Measurements from ENCODE around the gene ADAD2. TPM values are rescaled to one million over a fixed set of nuclear protein-coding genes. Genes with fewer than 3 reads are reported as not detected.

ADAD2 gene
- total RNA-seq, 4 donors from 2014 or later, result 1.1 to 4.2 (median 1.9) TPM; not detected in 1

DNA sequence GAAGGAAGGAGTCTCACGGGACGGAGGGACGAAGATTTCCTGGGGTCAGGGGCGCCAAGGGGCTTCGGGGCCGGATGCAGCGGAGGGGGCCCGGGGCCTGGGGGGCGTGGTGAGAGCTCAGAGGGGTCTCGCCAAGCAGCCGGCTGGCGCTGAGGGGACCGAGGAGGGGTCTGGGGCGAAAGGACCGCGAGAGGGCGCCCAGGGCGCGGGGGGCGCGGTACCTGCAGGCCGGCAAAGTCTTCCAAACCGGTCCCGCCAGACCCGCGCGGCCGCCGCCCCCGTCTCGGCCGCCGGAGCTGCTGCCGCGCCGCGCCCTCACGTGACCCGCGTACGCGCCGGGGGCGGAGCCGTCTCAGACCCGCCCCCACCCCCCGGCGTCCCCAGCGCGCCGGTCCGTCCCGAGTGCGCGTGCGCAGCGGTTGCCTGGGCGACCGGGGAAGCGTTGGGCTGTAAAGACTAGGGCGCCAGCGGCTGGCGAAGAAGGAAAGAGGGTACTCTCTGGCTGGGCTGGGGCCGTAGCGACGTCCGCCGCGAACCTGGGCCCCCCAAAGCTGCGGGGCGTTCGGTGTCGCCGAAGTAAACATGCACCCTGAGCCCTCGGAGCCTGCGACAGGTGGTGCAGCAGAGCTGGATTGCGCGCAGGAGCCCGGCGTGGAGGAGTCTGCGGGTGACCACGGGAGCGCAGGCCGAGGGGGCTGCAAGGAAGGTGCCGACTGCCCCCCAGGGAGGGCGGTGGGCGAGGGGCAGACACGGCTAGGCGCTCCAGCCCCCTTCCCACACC, 45.9 kb upstream of the ADAD2 start, which contains the start of the genes DNAAF1 and HSDL1:
Gene DNAAF1 (plus strand): TSS at position 450 of the 781 bp plus-strand sequence. CDS start 133 bp downstream, at position 583.
Gene HSDL1 (minus strand): TSS at position 319 of the 781 bp plus-strand sequence. CDS start 13,856 bp downstream, outside the sequence.
- no peaks in the 10 kb centered on the region for H3K36me3 ChIP-seq
- H3K27ac ChIP-seq, result peak within 1 kb of the TSS; percentile 76 to 92 (median 85)
- 0 to 1% methylated on average over 10 to 14 of the region's 89 CpGs for WGBS, 2 donors
- peaks cover 0 to 5% (median 0%) of the 10 kb centered on the region in 4 donors for H3K27me3 ChIP-seq
- TF ChIP-seq POLR2A (IDR thresholded peaks at IDR 0.05) (peak in 2 of 4 donors; percentile 19 to 69), CTCF (IDR thresholded peaks at IDR 0.05) (peak in 1 of 6 experiments; percentile 34)
- DNase-seq, result peak; percentile 24
- H3K9me3 ChIP-seq, result no peaks in the 10 kb centered on the region
- peak within 1 kb of the TSS; percentile 73 to 100 (median 82) for H3K4me3 ChIP-seq
- intact Hi-C loops (cut with DNase I), result no loop called here
- peaks cover 0 to 23% (median 14%) of the 10 kb centered on the region in 3 donors for H3K4me1 ChIP-seq

DNA sequence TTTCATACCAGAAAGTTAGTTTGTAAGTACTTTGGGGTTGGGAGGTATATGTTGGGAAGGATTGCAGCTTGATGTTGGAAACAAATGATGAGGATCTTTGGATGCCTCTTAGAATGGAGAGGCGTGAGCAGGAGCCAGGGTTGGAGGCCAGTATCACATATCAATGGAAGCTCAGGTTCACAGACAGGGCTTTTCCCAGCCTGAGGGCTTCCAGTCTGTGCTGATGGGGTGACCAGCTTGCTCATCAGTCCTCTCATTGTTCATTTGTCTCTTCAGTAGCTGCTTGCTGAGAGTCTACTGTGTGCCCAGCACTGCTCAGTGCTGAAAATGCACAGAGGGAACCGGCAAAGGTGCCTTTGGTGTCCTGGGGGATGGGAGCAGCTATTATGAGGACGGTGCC, 40.0 kb upstream of the ADAD2 start:
- H3K4me1 ChIP-seq, result no peaks in the 10 kb centered on the region
- H3K36me3 ChIP-seq, result no peaks in the 10 kb centered on the region
- no peak overlapping the region for H3K27ac ChIP-seq
- peaks cover 0 to 15% (median 0%) of the 10 kb centered on the region in 4 donors for H3K27me3 ChIP-seq
- no peaks in the 10 kb centered on the region for H3K9me3 ChIP-seq
- intact Hi-C loops (cut with DNase I), result no loop called here
- no peak for TF ChIP-seq POLR2A (IDR thresholded peaks at IDR 0.05)
- TF ChIP-seq CTCF (IDR thresholded peaks at IDR 0.05), result no peak
- DNase-seq, result no peak
- no peak overlapping the region for H3K4me3 ChIP-seq
- WGBS, 2 donors, result 68 to 71% methylated on average over 1 to 2 of the region's 3 CpGs

DNA sequence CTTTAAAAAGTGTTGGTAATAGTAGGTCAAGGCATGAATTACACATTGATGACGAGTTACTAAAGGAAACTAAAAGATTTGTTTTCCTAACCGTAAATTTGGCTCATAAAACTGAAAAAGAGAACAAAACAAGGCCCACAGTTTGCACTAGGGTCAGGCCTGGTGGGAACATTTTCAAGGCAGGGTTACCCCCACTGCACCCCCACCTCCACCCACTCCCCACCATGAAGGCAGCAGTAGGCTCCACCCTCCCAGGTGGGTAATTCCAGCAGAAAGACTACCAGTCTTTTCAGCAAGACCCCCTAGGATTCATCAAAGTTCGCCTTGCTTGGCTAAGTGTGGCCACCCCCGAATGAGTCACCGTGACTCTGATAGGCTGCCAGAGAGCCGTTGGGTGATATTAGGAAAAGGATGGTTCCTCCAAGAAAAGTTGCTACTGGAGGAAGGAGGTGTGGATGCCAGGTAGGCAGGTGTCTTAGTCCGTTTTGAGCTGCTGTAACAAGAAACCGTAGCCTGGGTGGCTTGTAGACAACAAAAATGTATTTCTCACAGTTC, 37.2 kb upstream of the ADAD2 start:
- intact Hi-C loops (cut with DNase I), result no loop called here

DNA sequence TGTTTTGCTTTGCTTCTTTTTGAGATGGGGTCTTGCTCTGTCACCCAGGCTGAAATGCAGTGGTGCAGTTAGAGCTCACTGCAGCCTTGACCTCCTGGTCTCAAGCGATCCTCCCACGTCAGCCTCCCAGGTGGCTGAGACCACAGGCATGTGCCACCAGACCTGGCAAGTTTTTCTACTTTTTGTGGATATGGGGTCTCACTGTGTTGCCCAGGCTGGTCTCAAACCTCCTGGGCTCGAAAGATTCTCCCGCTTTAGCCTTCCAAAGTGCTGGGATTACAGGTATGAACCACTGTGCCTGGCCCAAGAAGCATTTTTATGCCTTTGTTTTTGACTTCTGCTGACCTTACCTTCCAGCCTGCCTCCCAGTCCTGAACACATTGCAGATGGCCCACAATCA, 35.7 kb upstream of the ADAD2 start:
- DNase-seq, result no peak
- Histone ChIP-seq H3K27me3 (peaks cover 0 to 35% (median 0%) of the 10 kb centered on the region in 4 donors), H3K9me3 (no peaks in the 10 kb centered on the region), H3K27ac (no peak overlapping the region), H3K36me3 (no peaks in the 10 kb centered on the region), H3K4me1 (no peaks in the 10 kb centered on the region), H3K4me3 (no peak overlapping the region)
- intact Hi-C loops (cut with DNase I), result no loop called here
- TF ChIP-seq CTCF (IDR thresholded peaks at IDR 0.05) (no peak), POLR2A (IDR thresholded peaks at IDR 0.05) (no peak)
- WGBS, 2 donors, result 93 to 100% methylated on average over 3 to 4 of the region's 4 CpGs

More for the DNA sequence above, 37.2 kb upstream of the ADAD2 start:
- Histone ChIP-seq H3K4me3 (no peak overlapping the region), H3K36me3 (no peaks in the 10 kb centered on the region), H3K27me3 (peaks cover 0 to 20% (median 0%) of the 10 kb centered on the region in 4 donors), H3K27ac (no peak overlapping the region), H3K4me1 (no peaks in the 10 kb centered on the region), H3K9me3 (no peaks in the 10 kb centered on the region)
- no peak for DNase-seq
- 53 to 56% methylated on average over 4 of the region's 8 CpGs for WGBS, 2 donors
- TF ChIP-seq CTCF (IDR thresholded peaks at IDR 0.05) (no peak), POLR2A (IDR thresholded peaks at IDR 0.05) (no peak)

GRCh38 chr16:84155771-84156170, 35.2 kb upstream of the ADAD2 start:
- no peaks in the 10 kb centered on the region for H3K4me1 ChIP-seq
- 90 to 91% methylated on average over 6 of the region's 6 CpGs for WGBS, 2 donors
- no peak for TF ChIP-seq CTCF (IDR thresholded peaks at IDR 0.05)
- no peak for TF ChIP-seq POLR2A (IDR thresholded peaks at IDR 0.05)
- no peak for DNase-seq
- no peak overlapping the region for H3K27ac ChIP-seq
- H3K4me3 ChIP-seq, result no peak overlapping the region
- H3K36me3 ChIP-seq, result no peaks in the 10 kb centered on the region
- intact Hi-C loops (cut with DNase I), result no loop called here
- peaks cover 0 to 39% (median 0%) of the 10 kb centered on the region in 4 donors for H3K27me3 ChIP-seq
- H3K9me3 ChIP-seq, result no peaks in the 10 kb centered on the region

All from esophagus squamous epithelium (tissue), 5 donors.